GM10266 (cell line): ENCODE measurements around the gene AKNAD1.

Source experiments
- DNase-seq: peaks from one replicate; pipeline ENCODE4 v3.0.0; 2012; ENCODE audit errors: extremely low spot score
- CTCF ChIP-seq: IDR thresholded peaks from 2 replicates; pipeline ENCODE4 v1.5.1; 2012; ENCODE audit warnings: mild to moderate bottlenecking, low read depth; ENCODE audit not compliant: control insufficient read depth, insufficient read depth; ENCODE audit errors: missing control alignments

Gene AKNAD1

GRCh38 chr1:108779455-108779854, 77.4 kb downstream of the AKNAD1 start:
- DNase-seq, result no peak
- TF ChIP-seq CTCF, result no peak

- TF ChIP-seq CTCF, result no peak
- DNase-seq, result no peak
These were observed 79.1 kb downstream of the AKNAD1 start for GRCh38 chr1:108777839-108778238.

- DNase-seq, result no peak
- TF ChIP-seq CTCF, result no peak
These were observed 89.2 kb downstream of the AKNAD1 start for GRCh38 chr1:108767708-108768107.

- DNase-seq, result no peak
- no peak for TF ChIP-seq CTCF
These were observed 89.8 kb downstream of the AKNAD1 start for GRCh38 chr1:108767115-108767514.
